ENCODE data around the gene PLEKHH2. TPM values are rescaled to one million over a fixed set of nuclear protein-coding genes. Genes with fewer than 3 reads are reported as not detected.
"Not testable (repeated sequence)": the region's sequence is repeated elsewhere in the genome, so short reads cannot be mapped to it uniquely, and the experiment has no call there.

The PLEKHH2 gene
- total RNA-seq, 1 donor from 2014 or later: 4.2 TPM

DNA sequence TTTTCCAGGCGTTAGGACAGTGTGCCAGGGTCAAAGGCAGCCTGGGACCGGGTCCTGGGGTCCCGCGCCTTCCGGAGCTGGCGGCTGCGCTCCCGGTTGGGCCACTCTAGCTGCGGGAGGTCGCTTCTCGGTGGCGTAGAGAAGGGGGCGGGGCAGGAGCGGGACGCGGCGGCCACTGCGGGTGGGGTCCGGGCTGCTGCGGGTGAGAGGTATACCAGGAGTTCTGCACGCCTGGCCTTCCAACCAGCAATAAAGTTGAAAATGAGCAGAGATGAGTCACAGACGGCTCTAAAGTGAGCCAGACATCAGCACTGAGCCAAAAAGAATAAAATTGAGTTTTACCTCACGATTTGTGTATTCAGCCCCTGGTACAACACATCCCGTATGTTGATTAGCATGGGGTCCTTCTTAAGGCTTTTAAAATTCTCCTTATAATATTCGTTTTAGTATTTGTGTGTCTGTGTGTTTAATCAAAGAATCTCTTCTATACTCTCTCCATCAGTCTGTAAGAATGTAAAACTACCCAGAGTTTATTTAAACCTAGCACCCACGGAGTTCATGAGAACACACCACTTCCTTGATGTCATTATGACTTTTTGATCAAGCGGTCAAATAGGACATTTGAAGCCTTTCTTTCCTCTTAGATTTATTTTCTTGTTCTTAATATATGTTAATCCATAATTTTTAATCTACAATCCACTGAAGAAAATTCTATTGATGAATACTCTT lies 39.4 kb downstream of the PLEKHH2 start, which contains the start of gene C1GALT1C1L:
TSS of gene C1GALT1C1L (minus strand) at position 108 of the 729 bp plus-strand sequence. CDS start at position 1, 107 bp downstream.
- no peak for TF ChIP-seq CTCF (conservative IDR thresholded peaks at IDR 0.05; ENCODE audit: low read depth, low read length)
- peak within 1 kb of the TSS; percentile 59 for H3K4me3 ChIP-seq (ENCODE audit: low read depth, low read length)
- DNase-seq (ENCODE audit: low read depth): no peak

- DNase-seq (ENCODE audit: low read depth); H3K4me3 ChIP-seq (ENCODE audit: low read depth, low read length): not testable (repeated sequence)
Measured at GRCh38 chr2:43677783-43678182, 40.7 kb downstream of the PLEKHH2 start.

DNA sequence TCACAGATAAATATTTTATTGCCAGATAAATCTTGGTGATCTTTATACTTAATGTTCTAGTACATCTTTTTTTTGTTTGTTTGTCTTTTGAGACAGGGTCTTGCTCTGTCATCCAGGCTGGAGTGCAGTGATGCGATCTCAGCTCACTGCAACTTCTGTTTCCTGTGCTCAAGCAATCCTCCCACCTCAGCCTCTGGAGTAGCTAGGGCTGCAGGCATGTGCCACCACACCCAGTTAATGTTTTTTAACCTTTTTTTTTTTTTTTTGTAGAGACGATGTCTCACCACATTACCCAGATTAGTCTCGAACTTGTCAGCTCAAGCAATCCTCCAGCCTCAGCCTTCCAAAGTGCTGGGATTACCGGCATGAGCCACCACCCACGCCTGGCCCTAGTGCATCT lies 48.3 kb downstream of the PLEKHH2 start:
- H3K4me3 ChIP-seq (ENCODE audit: low read depth, low read length): no peak overlapping the region
- TF ChIP-seq CTCF (conservative IDR thresholded peaks at IDR 0.05; ENCODE audit: low read depth, low read length): no peak
- DNase-seq (ENCODE audit: low read depth): no peak

- no peak for TF ChIP-seq CTCF (conservative IDR thresholded peaks at IDR 0.05; ENCODE audit: low read depth, low read length)
- H3K4me3 ChIP-seq (ENCODE audit: low read depth, low read length): no peak overlapping the region
- DNase-seq (ENCODE audit: low read depth): no peak
Measured at GRCh38 chr2:43689999-43690398, 52.9 kb downstream of the PLEKHH2 start.

DNA sequence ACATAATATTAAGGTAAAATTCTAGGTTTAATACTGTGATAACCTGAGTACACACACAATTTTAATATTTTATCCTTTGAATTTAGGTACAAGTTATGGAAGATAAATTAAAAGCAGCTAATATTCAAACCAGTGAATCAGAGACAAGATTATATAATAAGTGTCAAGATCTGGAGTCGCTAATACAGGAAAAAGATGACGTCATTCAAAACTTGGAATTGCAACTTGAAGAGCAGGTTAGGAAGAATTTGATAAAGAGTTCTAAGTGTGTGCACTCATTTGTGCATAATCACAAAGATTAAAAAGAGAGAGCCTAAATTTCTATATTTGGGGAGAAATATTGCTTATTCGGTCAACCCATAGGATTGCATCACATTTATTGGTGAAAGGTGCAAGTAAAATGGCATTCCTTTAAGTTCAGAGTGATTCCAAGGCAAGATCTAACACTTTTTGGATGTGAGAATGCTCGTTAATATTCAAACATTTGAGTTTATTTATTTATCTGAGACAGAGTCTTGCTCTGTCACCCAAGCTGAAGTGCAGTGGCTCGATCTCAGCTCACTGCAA lies 55.5 kb downstream of the PLEKHH2 start:
- DNase-seq (ENCODE audit: low read depth): no peak
- TF ChIP-seq CTCF (conservative IDR thresholded peaks at IDR 0.05; ENCODE audit: low read depth, low read length): no peak
- H3K4me3 ChIP-seq (ENCODE audit: low read depth, low read length): no peak overlapping the region

- not testable (repeated sequence) for H3K4me3 ChIP-seq (ENCODE audit: low read depth, low read length)
Measured at GRCh38 chr2:43698140-43698539, 61.1 kb downstream of the PLEKHH2 start.

DNA sequence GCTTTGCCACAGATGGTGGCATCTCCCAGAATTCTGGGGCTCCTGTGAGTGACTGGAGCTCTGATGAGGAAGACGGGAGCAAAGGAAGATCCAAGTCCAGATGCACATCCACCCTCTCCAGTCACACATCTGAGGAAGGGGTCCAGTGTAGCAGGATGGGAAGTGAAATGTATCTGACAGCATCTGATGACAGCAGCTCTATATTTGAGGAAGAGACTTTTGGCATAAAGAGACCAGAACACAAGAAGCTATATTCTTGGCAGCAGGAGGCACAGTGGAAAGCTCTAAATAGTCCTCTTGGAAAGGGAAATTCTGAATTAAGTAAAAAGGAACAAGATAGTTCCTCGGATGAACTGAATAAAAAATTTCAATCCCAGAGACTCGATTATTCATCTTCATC lies 62.7 kb downstream of the PLEKHH2 start:
- DNase-seq (ENCODE audit: low read depth): no peak
- no peak for TF ChIP-seq CTCF (conservative IDR thresholded peaks at IDR 0.05; ENCODE audit: low read depth, low read length)
- no peak overlapping the region for H3K4me3 ChIP-seq (ENCODE audit: low read depth, low read length)

More at GRCh38 chr2:43698140-43698539, 61.1 kb downstream of the PLEKHH2 start:
- not testable (repeated sequence) for DNase-seq (ENCODE audit: low read depth)

GRCh38 chr2:43701111-43701510 lies 64.1 kb downstream of the PLEKHH2 start:
- no peak for DNase-seq (ENCODE audit: low read depth)
- no peak overlapping the region for H3K4me3 ChIP-seq (ENCODE audit: low read depth, low read length)
- TF ChIP-seq CTCF (conservative IDR thresholded peaks at IDR 0.05; ENCODE audit: low read depth, low read length): no peak

All from epithelial cell of proximal tubule (primary cell).